Posterior cingulate gyrus (tissue), 11 donors: Measurements from ENCODE around the gene AK2.
A peak's percentile ranks its signal among the peaks of the same experiment; 100 is the strongest.
"Not testable (repeated sequence)": the region's sequence is repeated elsewhere in the genome, so short reads cannot be mapped to it uniquely, and the experiment has no call there.

Source experiments
- DNase-seq, 10 donors: peaks; one replicate each; pipeline versions ENCODE4 v3.0.0 to v3.0.0-alpha.2; 2020 to 2021; ENCODE audit warnings: mixed read lengths in 3 of 10
- intact Hi-C: fragments of 100-400 bp; cut with DNase I; formaldehyde crosslinking; loops from one replicate; pipeline ENCODE4 v1.15.1; 2023

AK2 gene

GRCh38 chr1:33036526-33037503, at the start of gene AK2:
Gene AK2, minus strand, starts transcription at chr1:33036883. Its CDS starts 55 bp downstream, at chr1:33036828.
- DNase-seq: peak; percentile 93 to 100 (median 98)
- intact Hi-C loops: loop anchor here (10.0 kb wide), 1 partner anchor 72 kb away; the partner anchor contains the start of gene RNF19B

- DNase-seq: peak; percentile 70 to 97 (median 86)
- intact Hi-C loops: loop anchor here (1.0 to 10.0 kb wide), 4 partner anchors 72 to 262 kb away; no protein-coding TSS in a partner anchor
Observed at GRCh38 chr1:33086384-33086850, 49.7 kb upstream of the AK2 start.

- intact Hi-C loops: loop anchor here (5.0 to 10.0 kb wide), 2 partner anchors 208 to 261 kb away; no protein-coding TSS in a partner anchor
- no peak for DNase-seq
Observed at GRCh38 chr1:33085332-33085731, 48.6 kb upstream of the AK2 start.

GRCh38 chr1:33082575-33083108, 46.0 kb upstream of the AK2 start:
- intact Hi-C loops: loop anchor here (10.0 kb wide), 1 partner anchor 258 kb away; no protein-coding TSS in a partner anchor
- no peak for DNase-seq

GRCh38 chr1:33081554-33082305, 45.0 kb upstream of the AK2 start:
- peak in 9 of 10 donors; percentile 28 to 88 (median 46) for DNase-seq
- intact Hi-C loops: loop anchor here (10.0 kb wide), 1 partner anchor 257 kb away; no protein-coding TSS in a partner anchor

GRCh38 chr1:33080885-33081553, 44.3 kb upstream of the AK2 start, which contains the start of gene AZIN2:
Gene AZIN2, plus strand, starts transcription at chr1:33081153. Its CDS starts 1,097 bp downstream, at chr1:33082250.
- intact Hi-C loops: loop anchor here (10.0 kb wide), 1 partner anchor 256 kb away; no protein-coding TSS in a partner anchor
- DNase-seq: peak; percentile 97 to 100 (median 100)

- intact Hi-C loops: loop anchor here (10.0 kb wide), 1 partner anchor 256 kb away; no protein-coding TSS in a partner anchor
- no peak for DNase-seq
Observed at GRCh38 chr1:33080373-33080772, 43.7 kb upstream of the AK2 start.

- no peak for DNase-seq
Observed at GRCh38 chr1:33078030-33078591, 41.4 kb upstream of the AK2 start.

GRCh38 chr1:33074193-33074945, 37.7 kb upstream of the AK2 start:
- DNase-seq: peak in 7 of 10 donors; percentile 36 to 96 (median 58)
- intact Hi-C loops: no loop called here

More at GRCh38 chr1:33078030-33078591, 41.4 kb upstream of the AK2 start:
- intact Hi-C loops: no loop called here

GRCh38 chr1:33072707-33073106, 36.0 kb upstream of the AK2 start:
- intact Hi-C loops: no loop called here
- DNase-seq: no peak

- no peak for DNase-seq
- intact Hi-C loops: no loop called here
Observed at GRCh38 chr1:33070628-33071027, 33.9 kb upstream of the AK2 start.

- DNase-seq, intact Hi-C loops: not testable (repeated sequence)
Observed at GRCh38 chr1:33068108-33068507, 31.4 kb upstream of the AK2 start.

- intact Hi-C loops: not testable (repeated sequence)
Observed at GRCh38 chr1:33066477-33066876, 29.8 kb upstream of the AK2 start.

GRCh38 chr1:33065301-33065700, 28.6 kb upstream of the AK2 start:
- DNase-seq: no peak
- intact Hi-C loops: no loop called here

More at GRCh38 chr1:33066477-33066876, 29.8 kb upstream of the AK2 start:
- DNase-seq: not testable (repeated sequence)

- DNase-seq, intact Hi-C loops: not testable (repeated sequence)
Observed at GRCh38 chr1:33064284-33064683, 27.6 kb upstream of the AK2 start.

GRCh38 chr1:33061834-33062233, 25.2 kb upstream of the AK2 start:
- intact Hi-C loops: no loop called here

GRCh38 chr1:33060579-33061083, 23.9 kb upstream of the AK2 start:
- peak in 9 of 10 donors; percentile 35 to 92 (median 53) for DNase-seq
- intact Hi-C loops: no loop called here

More at GRCh38 chr1:33061834-33062233, 25.2 kb upstream of the AK2 start:
- no peak for DNase-seq

- intact Hi-C loops: loop anchor here (10.0 kb wide), 1 partner anchor 122 kb away; no protein-coding TSS in a partner anchor
- no peak for DNase-seq
Observed at GRCh38 chr1:33057095-33057494, 20.4 kb upstream of the AK2 start.
